Heart right ventricle (tissue), 16 donors: ENCODE results near the gene PLP2. TPM values are rescaled to one million over a fixed set of nuclear protein-coding genes. Genes with fewer than 3 reads are reported as not detected.
A peak's percentile ranks its signal among the peaks of the same experiment; 100 is the strongest.

Source experiments
- ATAC-seq, 8 donors: fragments of 200-7000 bp; cut with Tn5 transposase; one replicate each; pipeline ENCODE4 v1.9.1; 2020; ENCODE audit warnings: mild to moderate bottlenecking in 8 of 8, moderate library complexity in 8 of 8, moderate number of reproducible peaks in 1 of 8
- DNase-seq, 2 donors: peaks; one replicate each; pipeline ENCODE4 v3.0.0-alpha.2; 2020
- H3K27ac ChIP-seq, 10 donors: fragments of 200-600 bp; sonication (generic) in 2 of 10; one replicate each; pipeline versions ENCODE4 v1.5.0 to v1.8.0; 2020 to 2022; ENCODE audit warnings: mild to moderate bottlenecking in 3 of 10
- H3K27me3 ChIP-seq, 7 donors: fragments of 200-600 bp; one replicate each; pipeline ENCODE4 v1.8.0; 2021 to 2022; ENCODE audit warnings: mild to moderate bottlenecking in 2 of 7
- H3K36me3 ChIP-seq, 9 donors: fragments of 200-600 bp; sonication (generic) in 1 of 9; one replicate each; pipeline versions ENCODE4 v1.5.0 to v1.8.0; 2020 to 2022; ENCODE audit warnings: mild to moderate bottlenecking in 2 of 9
- H3K4me1 ChIP-seq, 9 donors: fragments of 200-600 bp; sonication (generic) in 1 of 9; one replicate each; pipeline versions ENCODE4 v1.5.0 to v1.8.0; 2020 to 2022; ENCODE audit warnings: mild to moderate bottlenecking in 4 of 9
- H3K4me3 ChIP-seq, 10 donors: fragments of 200-600 bp; sonication (generic) in 2 of 10; one replicate each; pipeline versions ENCODE4 v1.5.0 to v1.8.0; 2020 to 2022; ENCODE audit warnings: mild to moderate bottlenecking in 7 of 10, moderate library complexity in 2 of 10
- H3K9me3 ChIP-seq, 11 donors: fragments of 200-600 bp in 10 of 11; sonication (generic) in 2 of 11; one replicate each; pipeline versions ENCODE4 v1.5.0 to v1.8.0; 2013 to 2022; ENCODE audit warnings: mild to moderate bottlenecking in 2 of 11, control low read depth in 1 of 11, moderate library complexity in 1 of 11
- WGBS, 2 donors: extraction: QIAGEN DNeasy Blood & Tissue Kit; methylation state at CpG; one replicate each; pipeline ENCODE4 v1.1.7; 2013; ENCODE audit warnings: inconsistent platforms in 1 of 2; 5-methylcytosine and 5-hydroxymethylcytosine counted together
- intact Hi-C, 10 donors: fragments of 100-400 bp; cut with DNase I; formaldehyde crosslinking; loops; one replicate each; pipeline versions ENCODE4 v1.11.1 to v1.14.2; 2022
- polyA plus RNA-seq, 2 donors: library from polyadenylated mRNA; stranded (reverse); fragments of 200-250 nt; gene quantifications; one replicate each; pipeline ENCODE4 v1.2.3, GENCODE V29; 2013
- total RNA-seq, 10 donors: library from RNA; stranded (reverse); fragmentation: NEBNext Ultra II Directional in 3 of 10; extraction: Animal tissue kit (Norgen Biotek cat#: 25700) in 3 of 10; gene quantifications; one replicate each; pipeline versions ENCODE4 v1.2.1 to v1.2.4, GENCODE V29; 2021 to 2023
- TF ChIP-seq, protein P1 (sequence below), 9 donors: fragments of 200-600 bp; sonication (generic) in 2 of 9; IDR thresholded peaks; one replicate each; pipeline versions ENCODE4 v1.5.0 to v1.8.0; 2021 to 2022; ENCODE audit warnings: antibody characterized with exemption in 9 of 9, mild to moderate bottlenecking in 5 of 9, moderate library complexity in 1 of 9
- donor health status: Arrhythmogenic right ventricular cardiomyopathy.
- donor health status: ischemic (EF 13 %, LVEDD 7.1; RV severe dilation, severe dysfunction).
- donor health status: healthy with polysubstance abuse.
- donor health status: DM: no; HTN: yes; CAD: no.
- donor health status: DM: no; HTN: no; CAD: no.
- donor health status: ischemic (EF 25% LVEDD 6.9; RV normal size, moderate dysfunction).
- donor health status: ischemic (EF 25% LVEDD 5.7; RV mildly dilated, moderate dysfunction).
- donor health status: healthy.
- donor health status: DM: yes; HTN: yes; CAD: no.
- donor health status: Ischemic cardiomyopathy.
- donor health status: ischemic (EF 35%, LVEDD 5.7; RV mildly dilated, moderate dysfunction).
- donor health status: nonischemic (EF 11% LVEDD 7.7; RV severe dilation, severe dysfunction).
- donor health status: DM: yes; HTN: yes; CAD: no.
- donor health status: PGD.
- donor health status: ischemic (EF 29% LVEDD 5.4; RV normal size, mild dysfunction).
- donor health status: nonischemic (EF 23%, LVEDD 6.1; RV moderate dilation, normal function).

Gene PLP2
- total and polyA plus RNA-seq, 12 donors, result 20.3 to 352 (median 54.2) TPM

GRCh38 chrX:49155243-49155899 is 16.3 kb upstream of the PLP2 start:
- DNase-seq (peak in 1 of 2 donors; percentile 29), ATAC-seq (peak in 7 of 8 donors; percentile 1 to 53 (median 31))
- Histone ChIP-seq H3K27ac (peak overlapping the region; percentile 86 to 98 (median 94)), H3K27me3 (no peaks in the 10 kb centered on the region), H3K9me3 (no peaks in the 10 kb centered on the region), H3K4me1 (peaks cover 0 to 7% (median 0%) of the 10 kb centered on the region in 9 donors), H3K4me3 (peak overlapping the region in 9 of 10 donors; percentile 44 to 70 (median 65)), H3K36me3 (no peaks in the 10 kb centered on the region)
- intact Hi-C loops, result loop anchor here in 1 of 10 donors (5.0 kb wide), 1 partner anchor 33 kb away; the partner anchor contains the start of gene GPKOW
- WGBS, 2 donors, result 2 to 4% methylated on average over 18 of the region's 18 CpGs
- TF ChIP-seq, protein P1, sequence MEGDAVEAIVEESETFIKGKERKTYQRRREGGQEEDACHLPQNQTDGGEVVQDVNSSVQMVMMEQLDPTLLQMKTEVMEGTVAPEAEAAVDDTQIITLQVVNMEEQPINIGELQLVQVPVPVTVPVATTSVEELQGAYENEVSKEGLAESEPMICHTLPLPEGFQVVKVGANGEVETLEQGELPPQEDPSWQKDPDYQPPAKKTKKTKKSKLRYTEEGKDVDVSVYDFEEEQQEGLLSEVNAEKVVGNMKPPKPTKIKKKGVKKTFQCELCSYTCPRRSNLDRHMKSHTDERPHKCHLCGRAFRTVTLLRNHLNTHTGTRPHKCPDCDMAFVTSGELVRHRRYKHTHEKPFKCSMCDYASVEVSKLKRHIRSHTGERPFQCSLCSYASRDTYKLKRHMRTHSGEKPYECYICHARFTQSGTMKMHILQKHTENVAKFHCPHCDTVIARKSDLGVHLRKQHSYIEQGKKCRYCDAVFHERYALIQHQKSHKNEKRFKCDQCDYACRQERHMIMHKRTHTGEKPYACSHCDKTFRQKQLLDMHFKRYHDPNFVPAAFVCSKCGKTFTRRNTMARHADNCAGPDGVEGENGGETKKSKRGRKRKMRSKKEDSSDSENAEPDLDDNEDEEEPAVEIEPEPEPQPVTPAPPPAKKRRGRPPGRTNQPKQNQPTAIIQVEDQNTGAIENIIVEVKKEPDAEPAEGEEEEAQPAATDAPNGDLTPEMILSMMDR (IDR thresholded peaks at IDR 0.05), result no peak

DNA sequence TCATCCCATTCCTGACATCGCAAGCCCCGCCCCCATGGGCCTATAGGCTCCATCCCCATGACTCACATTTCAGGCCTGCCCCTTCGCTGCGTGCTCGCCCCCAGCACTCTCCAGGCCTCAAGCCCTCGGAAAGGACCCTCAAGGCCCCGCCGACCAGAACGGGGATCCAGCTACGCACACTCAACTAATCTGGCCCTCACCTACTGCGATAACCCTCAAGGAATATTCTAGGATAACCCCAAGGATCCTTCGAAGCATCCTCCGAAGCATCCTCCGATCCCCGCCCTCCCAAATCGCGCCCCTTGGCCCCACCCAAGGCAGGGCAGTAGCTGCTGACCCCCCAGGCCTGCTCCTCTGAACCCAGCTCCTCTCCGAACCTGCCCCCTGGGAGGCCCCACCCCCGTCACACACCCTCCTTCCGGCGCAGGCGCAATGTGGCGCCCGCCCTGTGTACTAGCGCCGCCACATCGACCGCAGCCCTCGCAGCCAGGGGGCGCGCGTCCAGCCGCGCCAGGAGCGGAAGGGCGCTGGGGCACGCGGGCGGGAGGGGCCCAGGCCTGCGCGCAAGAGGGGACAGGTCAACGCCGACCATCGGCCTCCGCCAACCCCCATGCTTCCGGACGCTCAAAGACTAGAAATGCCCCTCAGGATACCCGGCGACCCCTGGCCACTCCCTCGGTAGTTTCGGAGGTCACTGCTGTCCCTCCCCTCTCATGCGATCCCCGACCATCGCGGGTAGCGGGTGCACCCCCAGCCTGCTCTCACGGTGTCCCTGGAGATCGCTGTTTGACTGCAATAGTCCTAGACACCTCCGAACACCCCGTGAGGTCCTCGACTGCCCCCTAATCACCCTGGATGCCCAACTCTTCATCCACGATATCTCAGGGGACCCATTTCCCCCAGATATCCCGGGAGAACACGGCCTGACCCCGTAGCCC is 15.5 kb upstream of the PLP2 start:
- H3K4me3 ChIP-seq, result peak overlapping the region; percentile 14 to 70 (median 64)
- ATAC-seq (peak; percentile 95 to 98 (median 96)), DNase-seq (peak; percentile 88 to 92)
- H3K27ac ChIP-seq, result peak overlapping the region; percentile 86 to 98 (median 94)
- TF ChIP-seq, protein P1 (IDR thresholded peaks at IDR 0.05), result peak; percentile 55 to 89 (median 77)
- H3K9me3 ChIP-seq, result no peaks in the 10 kb centered on the region
- intact Hi-C loops, result loop anchor here in 1 of 10 donors (5.0 kb wide), 1 partner anchor 34 kb away; the partner anchor contains the start of gene GPKOW
- WGBS, 2 donors, result 1% methylated on average over 41 to 65 of the region's 65 CpGs
- H3K36me3 ChIP-seq, result no peaks in the 10 kb centered on the region
- peaks cover 0 to 7% (median 0%) of the 10 kb centered on the region in 9 donors for H3K4me1 ChIP-seq
- no peaks in the 10 kb centered on the region for H3K27me3 ChIP-seq

DNA sequence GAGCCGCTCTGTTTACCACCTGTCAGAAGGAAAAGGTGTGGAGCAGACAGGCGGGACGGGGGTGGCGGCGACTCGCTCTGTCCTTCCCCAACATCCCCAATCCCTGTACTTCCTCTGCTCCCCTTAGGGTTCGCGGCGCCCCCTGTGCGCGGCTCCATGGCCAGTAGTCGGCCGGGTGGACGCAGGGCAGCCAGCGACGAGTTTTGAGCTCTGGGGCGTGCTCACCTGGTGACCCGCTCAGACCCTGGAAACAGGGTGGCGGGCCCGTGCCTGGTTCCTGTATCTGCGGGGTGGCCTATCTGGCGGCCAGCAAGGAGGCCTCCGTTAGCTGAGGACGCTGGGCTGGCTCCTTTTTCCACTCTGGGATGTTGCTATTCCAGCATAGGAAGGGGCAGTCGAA is 14.5 kb upstream of the PLP2 start:
- intact Hi-C loops, result loop anchor here in 1 of 10 donors (5.0 kb wide), 1 partner anchor 35 kb away; the partner anchor contains the start of gene GPKOW
- H3K27ac ChIP-seq, result no peak overlapping the region
- H3K4me3 ChIP-seq, result no peak overlapping the region
- no peaks in the 10 kb centered on the region for H3K9me3 ChIP-seq
- ATAC-seq (no peak), DNase-seq (no peak)
- TF ChIP-seq, protein P1 (IDR thresholded peaks at IDR 0.05), result no peak
- 76 to 77% methylated on average over 22 to 23 of the region's 25 CpGs for WGBS, 2 donors
- H3K27me3 ChIP-seq, result no peaks in the 10 kb centered on the region
- H3K36me3 ChIP-seq, result no peaks in the 10 kb centered on the region
- H3K4me1 ChIP-seq, result peaks cover 0 to 7% (median 0%) of the 10 kb centered on the region in 9 donors

GRCh38 chrX:49160908-49161307 is 10.8 kb upstream of the PLP2 start:
- WGBS, 2 donors, result 98 to 100% methylated on average over 2 of the region's 2 CpGs

More at GRCh38 chrX:49160908-49161307, 10.8 kb upstream of the PLP2 start:
- H3K36me3 ChIP-seq, result no peaks in the 10 kb centered on the region
- DNase-seq, result no peak
- no peaks in the 10 kb centered on the region for H3K9me3 ChIP-seq
- TF ChIP-seq, protein P1 (IDR thresholded peaks at IDR 0.05), result no peak
- H3K27me3 ChIP-seq, result no peaks in the 10 kb centered on the region
- H3K4me1 ChIP-seq, result peaks cover 0 to 13% (median 0%) of the 10 kb centered on the region in 9 donors
- no peak overlapping the region for H3K27ac ChIP-seq
- H3K4me3 ChIP-seq, result no peak overlapping the region
- intact Hi-C loops, result no loop called here
- ATAC-seq, result no peak
